GM18909 (cell line): ENCODE results near the gene FBXO31.
"Not testable (repeated sequence)": the region's sequence is repeated elsewhere in the genome, so short reads cannot be mapped to it uniquely, and the experiment has no call there.

Experiments
- ATAC-seq: cut with Tn5 transposase; IDR thresholded peaks from one replicate; pipeline ENCODE4 v1.9.1; 2021; ENCODE audit warnings: mild to moderate bottlenecking; ENCODE audit not compliant: unreplicated experiment, poor library complexity

The FBXO31 gene

DNA sequence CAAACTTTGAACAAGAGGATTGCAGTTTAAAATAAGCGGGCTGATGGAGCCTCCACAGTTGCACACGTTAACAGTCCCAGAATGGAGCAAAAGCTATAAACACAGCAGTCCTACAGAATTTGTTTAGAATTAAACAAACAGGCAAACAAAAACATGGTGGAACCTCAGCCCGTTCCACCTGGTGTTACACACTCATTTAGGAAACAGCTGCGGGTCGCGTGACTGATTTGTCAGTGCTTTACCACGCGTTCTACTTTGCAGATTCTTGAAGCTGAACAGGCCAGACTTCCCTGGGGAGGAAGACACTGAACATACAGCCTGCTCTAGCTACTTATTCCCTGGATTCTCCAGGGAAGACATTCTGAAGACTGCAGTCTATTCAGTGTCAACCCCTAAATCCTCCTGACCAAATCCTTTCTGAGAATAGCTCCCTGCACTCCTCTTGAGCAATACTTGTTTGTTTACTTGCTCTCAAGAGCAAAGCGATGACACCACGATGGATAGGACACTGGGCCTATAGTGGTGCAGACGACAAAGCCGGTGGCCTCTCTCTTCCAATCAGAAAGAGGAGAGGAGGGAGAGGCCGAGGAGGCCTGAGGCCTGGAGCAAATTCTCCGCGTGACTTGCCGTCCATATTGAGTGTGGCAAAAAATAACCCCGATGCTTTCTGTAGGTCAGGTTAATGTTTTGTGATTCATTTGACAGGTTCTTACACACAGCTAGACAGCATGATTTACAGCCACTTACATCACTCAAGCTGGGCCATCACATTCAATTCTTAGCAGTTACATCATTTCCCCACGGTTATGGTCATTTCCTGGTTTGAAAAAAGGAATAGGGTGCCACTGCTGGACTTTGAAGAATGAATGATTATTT, 4.6 kb upstream of the FBXO31 start:
- peak; percentile 56 for ATAC-seq

- ATAC-seq: not testable (repeated sequence)
Measured at GRCh38 chr16:87384875-87385167, 1.2 kb upstream of the FBXO31 start.

DNA sequence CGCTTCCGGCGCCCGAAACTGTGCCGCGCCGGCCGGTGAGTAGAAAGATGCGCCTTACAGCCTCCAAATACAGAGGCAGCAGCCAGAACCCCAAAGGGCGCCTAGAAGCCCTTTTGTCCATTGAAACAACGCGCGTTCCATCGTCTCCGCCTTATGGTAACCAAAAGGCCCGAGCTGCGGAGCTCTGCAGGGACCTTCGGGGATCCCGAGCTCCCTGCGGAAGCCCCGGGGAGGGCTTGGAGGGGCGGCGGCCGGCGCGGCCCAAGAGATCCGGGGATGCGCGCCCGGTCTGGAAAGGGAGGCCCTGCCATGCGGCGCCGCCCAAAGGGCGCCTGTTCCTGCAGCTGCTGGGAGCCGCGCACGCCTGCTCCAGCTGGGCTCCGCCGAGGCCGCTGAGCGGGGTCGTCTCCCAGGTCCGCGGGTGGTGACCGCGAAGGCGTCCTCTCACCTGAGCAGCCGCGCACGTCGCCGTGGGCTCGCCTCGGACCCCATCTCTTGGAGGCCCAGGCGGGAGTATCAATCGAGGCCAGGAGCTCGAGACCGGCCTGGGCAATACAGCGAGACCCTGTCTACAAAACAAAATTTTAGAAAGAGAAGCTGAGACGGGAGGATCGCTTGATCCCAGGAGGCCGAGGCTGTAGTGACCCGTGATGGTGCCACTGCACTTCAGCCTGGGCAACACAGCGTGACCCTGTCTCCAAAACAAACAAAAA, 742 bp upstream of the FBXO31 start:
- peak; percentile 3 for ATAC-seq

DNA sequence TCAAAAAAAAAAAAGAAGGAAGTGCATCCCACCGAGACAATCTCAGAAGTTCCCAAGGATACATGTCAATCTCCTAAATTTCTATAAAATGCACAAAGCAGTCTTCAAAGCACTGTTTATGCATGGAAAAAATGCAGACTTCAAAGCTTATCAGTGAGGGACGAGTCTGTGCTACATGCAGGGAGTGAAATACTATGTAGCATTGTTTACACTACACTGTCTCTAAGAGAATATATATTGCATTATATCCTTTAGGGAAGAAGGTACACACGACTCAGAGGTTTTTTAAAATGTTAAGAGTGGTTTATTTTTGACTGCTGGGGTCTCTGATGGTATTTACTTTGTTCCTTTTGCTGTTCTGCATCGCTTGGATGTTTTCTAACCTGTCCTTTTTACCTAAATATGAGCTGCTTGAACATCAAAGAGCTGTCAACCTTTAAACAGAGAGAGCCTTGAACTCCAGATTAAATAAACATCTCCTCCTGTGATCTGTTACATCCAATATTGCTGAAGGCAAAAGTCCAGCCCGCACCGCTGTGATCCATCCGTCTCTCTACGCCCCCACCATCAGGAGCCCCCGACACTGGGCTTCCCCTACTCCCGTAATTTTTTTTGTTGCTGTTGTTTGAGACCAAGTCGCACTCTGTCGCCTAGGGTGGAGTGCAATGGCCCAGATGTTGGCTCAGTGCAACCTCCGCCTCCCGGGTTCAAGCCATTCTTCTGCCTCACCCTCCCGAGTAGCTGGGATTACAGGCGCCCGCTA, 1.4 kb downstream of the FBXO31 start:
- ATAC-seq: no peak

GRCh38 chr16:87380881-87381280, 2.7 kb downstream of the FBXO31 start:
- no peak for ATAC-seq

GRCh38 chr16:87380403-87380802, 3.2 kb downstream of the FBXO31 start:
- ATAC-seq: no peak

- not testable (repeated sequence) for ATAC-seq
Measured at GRCh38 chr16:87379312-87379752, 4.2 kb downstream of the FBXO31 start.

- no peak for ATAC-seq
Measured at GRCh38 chr16:87376660-87377059, 6.9 kb downstream of the FBXO31 start.

DNA sequence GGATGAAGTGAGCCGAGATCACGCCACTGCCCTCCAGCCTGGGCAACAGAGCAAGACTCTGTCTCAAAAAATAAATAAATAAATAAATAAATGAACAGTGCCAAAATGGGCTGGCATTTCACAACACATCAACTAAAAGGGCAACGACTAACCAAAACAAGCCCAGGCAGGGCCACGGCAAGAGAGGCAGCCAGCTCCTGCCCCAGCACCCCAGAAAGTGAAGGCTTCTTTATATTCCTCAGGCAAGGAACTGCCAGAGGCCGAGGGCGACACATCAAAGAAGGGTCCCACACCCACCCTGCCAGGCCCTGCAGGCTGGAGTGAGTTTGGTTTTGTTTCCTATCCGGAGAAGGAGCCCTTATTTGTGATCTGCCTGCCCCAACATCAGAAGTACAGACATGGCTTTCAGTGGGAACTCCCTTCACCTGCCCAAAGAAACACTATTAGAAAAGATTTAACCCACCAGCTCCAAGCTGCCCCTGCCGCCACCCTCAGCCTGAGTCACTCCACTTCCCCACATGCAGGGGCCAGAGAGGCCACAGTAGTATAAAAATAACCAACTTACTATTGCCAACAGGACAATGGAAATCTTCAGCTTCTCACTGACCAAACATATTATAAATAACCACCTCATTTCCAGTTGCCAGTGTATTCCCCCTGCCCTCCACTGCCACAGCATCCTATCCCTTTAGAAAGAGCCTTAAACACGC, 8.0 kb downstream of the FBXO31 start:
- ATAC-seq: no peak

DNA sequence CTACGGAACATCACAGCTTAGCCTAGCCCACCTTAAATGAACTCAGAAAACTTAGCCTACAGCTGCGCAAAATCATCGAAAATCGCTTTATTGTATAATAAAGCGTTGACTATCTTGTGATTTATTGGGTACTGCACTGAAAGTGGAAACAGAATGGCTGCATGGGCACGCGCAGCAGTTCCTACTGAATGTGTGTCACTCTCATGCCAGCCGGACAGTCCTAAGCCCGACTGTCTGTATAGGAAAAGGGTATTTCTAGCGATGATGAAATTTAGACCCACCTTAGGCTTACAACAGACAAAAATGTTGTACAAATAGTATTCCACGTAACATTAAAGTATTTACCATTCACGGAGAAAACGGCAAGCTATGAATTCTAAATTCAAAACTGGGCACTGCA, 9.3 kb downstream of the FBXO31 start:
- ATAC-seq: no peak

DNA sequence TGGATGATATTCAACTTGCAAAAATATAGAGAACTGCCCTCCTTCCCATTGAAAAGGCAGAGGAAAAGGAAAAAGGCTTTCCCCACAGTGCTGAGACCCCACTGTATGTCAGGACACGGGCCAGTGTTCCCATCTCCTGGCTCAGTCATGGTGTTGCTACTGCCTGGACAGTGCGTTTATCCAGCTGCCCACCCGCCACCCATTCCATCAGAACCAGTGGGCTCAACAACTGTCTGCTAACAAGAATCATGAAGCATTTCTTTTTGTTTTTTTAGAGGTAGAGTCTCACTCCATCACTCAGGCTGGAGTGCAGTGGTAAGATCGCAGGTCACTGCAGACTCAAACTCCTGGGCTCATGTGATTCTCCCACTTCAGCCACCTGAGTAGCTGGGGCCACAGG, 11.3 kb downstream of the FBXO31 start:
- ATAC-seq: no peak

- no peak for ATAC-seq
Measured at GRCh38 chr16:87371261-87371866, 12.2 kb downstream of the FBXO31 start.

GRCh38 chr16:87369796-87370719, 13.5 kb downstream of the FBXO31 start:
- ATAC-seq: no peak

GRCh38 chr16:87369117-87369765, 14.3 kb downstream of the FBXO31 start:
- no peak for ATAC-seq

DNA sequence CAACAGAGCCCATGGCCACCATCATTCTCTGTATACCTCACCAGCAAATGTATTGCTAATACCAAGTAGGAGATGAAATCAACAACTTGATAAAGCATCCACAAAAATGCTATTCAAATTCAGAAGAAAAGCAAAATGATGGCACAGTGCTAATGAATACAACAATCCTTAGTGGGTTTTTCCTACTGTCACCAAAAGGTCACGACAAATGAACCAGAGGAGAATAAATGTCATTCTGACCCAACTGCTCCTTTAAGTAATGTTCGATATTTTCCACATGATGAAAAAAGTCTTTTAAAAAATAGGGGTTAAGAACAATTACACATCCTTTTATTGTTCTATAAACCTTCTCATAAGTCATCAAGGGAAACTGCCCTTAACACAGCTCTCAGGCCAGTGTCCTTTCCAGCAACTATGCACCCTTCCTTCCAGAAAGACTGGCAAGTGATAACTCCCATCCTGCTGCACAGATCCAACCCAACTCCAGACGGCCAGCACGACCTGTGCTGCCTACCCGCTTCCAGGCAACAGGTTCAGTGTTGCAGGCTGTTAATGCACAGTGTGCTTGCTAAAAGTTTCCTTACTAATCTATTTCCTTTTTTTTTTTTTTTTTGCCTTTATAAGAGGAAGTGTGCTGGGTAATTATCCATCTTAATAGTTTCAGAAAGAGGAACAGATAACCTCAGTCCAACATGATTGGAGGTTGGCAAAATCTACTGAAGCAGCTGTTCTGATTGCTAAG, 15.4 kb downstream of the FBXO31 start:
- no peak for ATAC-seq

DNA sequence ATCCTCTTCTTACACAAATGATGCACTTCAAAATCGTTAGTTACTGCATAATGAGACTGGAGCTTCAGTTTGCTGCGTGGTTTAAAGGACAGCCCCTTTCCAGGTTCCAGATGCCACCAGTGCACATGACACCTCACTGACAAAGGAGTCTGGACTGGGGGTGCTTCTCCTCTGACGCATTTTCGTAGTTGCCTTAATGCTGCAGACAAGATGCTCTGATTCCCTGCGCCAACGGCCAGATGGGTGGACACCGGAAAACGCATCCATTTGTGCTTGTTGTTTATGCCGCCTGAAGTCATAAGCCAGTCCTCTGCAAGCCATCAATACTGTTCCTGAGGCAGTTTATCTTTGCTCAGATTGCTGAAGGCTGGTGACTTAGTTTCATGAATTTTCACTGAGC, 16.0 kb downstream of the FBXO31 start:
- no peak for ATAC-seq

- ATAC-seq: no peak
Measured at GRCh38 chr16:87366930-87367329, 16.6 kb downstream of the FBXO31 start.

DNA sequence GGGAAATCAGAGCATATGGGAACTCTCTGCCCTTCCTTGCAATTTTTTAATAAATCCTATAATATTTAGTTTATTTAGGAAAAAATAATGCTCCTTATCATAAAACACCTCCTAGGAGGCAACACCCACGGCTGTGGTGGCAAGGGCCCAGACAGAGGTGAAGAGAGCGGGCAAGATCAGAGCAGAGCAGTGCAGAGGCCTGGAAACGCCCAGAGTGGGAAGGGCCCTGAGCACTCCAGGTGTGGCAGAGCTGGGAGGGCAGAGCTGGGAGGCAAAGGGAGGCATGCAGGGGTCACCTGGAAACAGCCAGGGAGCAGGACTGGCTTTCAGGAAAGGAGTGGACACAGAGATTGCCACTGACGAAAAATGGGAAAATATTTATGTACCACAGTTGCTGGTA, 17.3 kb downstream of the FBXO31 start:
- ATAC-seq: no peak
